Measurements from ENCODE around the gene PDZD7.

Gene PDZD7

DNA sequence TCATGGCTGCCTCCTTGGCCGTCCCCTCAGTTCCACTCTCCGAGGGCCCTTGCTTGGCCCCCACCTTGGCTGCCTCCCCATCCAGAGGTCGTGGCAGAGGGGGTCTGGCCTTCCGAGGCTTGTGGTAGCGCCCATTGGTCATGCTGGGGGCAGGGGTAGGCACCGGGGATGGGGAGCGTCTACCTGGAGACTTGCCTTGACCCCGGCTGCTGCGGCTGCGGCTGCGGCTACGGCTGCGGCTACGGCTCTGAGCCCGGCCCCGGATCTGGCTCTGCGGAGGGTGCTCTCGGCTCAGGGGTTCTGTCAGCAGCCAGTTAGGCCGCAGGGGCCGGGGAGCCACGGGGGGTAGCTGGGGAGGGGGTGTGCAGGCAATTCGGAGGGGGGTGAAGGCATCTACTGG is 20.6 kb downstream of the PDZD7 start:
- no peak for DNase-seq (ENCODE audit: low spot score)
- no peak for TF ChIP-seq CTCF (IDR thresholded peaks at IDR 0.05; ENCODE audit: extremely low read depth, missing control alignments)

DNA sequence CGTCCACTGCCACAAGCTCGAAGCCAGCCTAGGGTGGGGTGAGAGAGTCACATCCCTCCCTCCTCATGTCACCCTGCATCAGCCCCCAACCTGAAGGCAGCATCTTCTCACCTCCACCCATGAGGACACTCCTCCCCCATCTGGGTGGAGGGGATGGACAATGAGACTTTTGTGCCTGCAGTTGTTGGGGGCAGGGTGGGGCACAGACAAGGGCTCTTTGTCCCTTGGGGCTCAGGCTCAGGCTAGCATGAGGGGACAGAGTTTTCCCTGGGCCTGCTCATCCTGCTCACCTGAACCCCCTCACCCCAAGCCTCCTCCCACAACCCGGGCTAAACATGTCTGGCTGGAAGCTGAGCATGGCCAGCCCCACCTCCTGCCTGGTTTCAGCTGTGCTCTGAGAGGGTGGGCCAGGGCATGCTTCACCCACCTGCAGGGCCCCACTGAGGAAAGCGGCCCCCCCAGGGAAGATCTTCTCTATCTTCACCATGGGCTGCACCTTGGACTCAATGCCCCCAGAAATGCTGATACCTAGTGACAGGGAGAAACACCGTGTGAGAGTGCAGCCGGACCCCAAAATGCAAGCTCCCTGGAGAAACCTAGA is 22.0 kb downstream of the PDZD7 start:
- DNase-seq (ENCODE audit: low spot score), result no peak
- TF ChIP-seq CTCF (IDR thresholded peaks at IDR 0.05; ENCODE audit: extremely low read depth, missing control alignments), result no peak

- TF ChIP-seq CTCF (IDR thresholded peaks at IDR 0.05; ENCODE audit: extremely low read depth, missing control alignments), result no peak
- DNase-seq (ENCODE audit: low spot score), result no peak
Observed at GRCh38 chr10:101007915-101008822, 22.8 kb downstream of the PDZD7 start.

DNA sequence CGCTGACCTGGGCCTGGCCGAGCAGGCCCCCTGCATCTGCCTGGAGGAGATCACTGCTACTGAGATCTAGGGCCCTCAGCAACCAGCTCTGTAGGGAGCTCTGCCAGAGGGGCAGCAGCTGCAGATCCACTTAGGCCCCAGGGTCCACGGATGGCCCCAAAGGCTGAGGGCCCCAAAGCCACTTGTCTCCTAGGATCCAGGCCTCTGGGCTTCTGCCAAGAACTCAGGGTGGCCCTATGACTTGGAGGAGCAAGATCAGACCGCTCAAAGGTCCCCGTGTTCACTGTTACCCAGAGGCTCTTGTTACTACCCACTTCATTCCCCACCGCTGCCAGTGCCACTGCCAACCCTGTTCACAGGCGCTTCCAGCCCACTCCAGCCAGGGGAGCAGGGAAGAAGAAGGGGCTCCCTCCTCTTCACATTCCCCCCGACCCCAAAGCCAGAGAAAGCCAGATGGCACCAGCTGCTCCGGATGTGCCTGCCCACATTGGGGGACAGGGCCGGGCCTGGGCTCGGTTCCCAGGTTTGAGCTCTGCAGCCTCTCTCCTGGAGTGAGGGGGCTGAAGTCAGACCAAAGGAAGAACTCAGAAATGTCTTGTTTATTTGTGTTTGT is 23.7 kb downstream of the PDZD7 start:
- no peak for DNase-seq (ENCODE audit: low spot score)
- no peak for TF ChIP-seq CTCF (IDR thresholded peaks at IDR 0.05; ENCODE audit: extremely low read depth, missing control alignments)

- no peak for DNase-seq (ENCODE audit: low spot score)
- TF ChIP-seq CTCF (IDR thresholded peaks at IDR 0.05; ENCODE audit: extremely low read depth, missing control alignments), result no peak
Observed at GRCh38 chr10:101006593-101007098, 24.3 kb downstream of the PDZD7 start.

DNA sequence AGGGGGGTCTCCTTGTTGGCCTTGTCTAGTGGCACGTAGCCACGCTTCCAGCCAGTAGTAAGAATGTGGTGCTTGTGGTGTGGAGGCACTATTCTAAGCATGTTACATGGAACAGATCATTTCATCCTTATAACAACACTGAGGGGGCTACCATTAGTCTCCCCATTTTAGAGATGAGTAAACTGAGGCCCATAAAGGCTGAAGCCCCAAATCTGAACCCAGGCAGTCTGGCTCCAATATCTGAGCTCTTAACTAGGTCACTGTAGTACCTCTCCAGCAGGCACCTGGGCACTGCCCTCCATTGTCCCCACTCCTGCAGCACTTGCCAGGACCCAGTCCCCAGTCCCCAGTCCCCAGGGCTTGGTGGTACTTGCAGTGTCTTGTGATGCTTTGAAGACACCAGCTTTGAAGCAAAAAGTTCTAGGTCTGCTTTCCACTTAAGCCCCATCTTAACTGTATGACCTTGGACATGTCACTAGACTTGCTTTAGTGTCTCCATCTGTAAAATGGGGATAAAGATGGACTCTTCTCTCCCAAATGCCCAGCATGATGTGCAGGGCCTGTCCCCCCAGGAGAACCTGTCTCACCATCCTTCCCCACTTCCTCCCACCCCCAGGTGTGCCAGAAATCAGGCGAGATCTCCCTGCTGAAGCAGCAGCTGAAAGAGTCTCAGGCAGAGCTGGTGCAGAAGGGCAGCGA is 24.9 kb downstream of the PDZD7 start:
- no peak for TF ChIP-seq CTCF (IDR thresholded peaks at IDR 0.05; ENCODE audit: extremely low read depth, missing control alignments)
- no peak for DNase-seq (ENCODE audit: low spot score)

All from GM20000 (cell line).